ENCODE measurements around the gene RAD51B. TPM values are rescaled to one million over a fixed set of nuclear protein-coding genes. Genes with fewer than 3 reads are reported as not detected.

Gene RAD51B
- total and polyA plus RNA-seq, 9 of the 15 experiments (the other 6 are each of a cell fraction or from before 2014, with no cell fraction given), result 8.5 to 17.3 (median 11.3) TPM

DNA sequence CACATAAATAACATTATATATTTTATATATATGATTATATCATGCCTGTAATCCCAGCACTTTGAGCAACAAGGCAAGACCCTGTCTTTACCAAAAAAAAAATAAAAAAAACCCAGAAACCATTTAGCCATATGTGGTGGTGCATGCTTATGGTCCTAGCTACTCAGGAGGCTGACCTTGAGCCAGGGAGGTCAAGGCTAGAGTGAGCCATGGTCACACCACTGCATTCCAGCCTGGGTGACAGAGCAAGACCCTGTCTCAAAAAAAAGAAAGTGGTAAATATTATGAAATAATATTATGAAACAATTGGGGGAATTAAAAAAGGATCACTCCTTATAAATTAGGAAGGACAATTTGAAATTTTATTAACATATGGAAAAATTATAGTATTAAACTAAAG, 16.0 kb downstream of the RAD51B start:
- Histone ChIP-seq H3K36me3 (ENCODE audit: control insufficient read depth, insufficient read depth, low read length) (peaks cover 16% of the 10 kb centered on the region; the same call in 1 of the 3 replicates), H3K9me1 (ENCODE audit: control insufficient read depth, insufficient read depth, low read length) (no peaks in the 10 kb centered on the region), H3K79me2 (ENCODE audit: control insufficient read depth, insufficient read depth, low read length) (no peaks in the 10 kb centered on the region), H3K9me3 (replicated peaks; ENCODE audit: control insufficient read depth, insufficient read depth, low read depth, low read length) (no peaks in the 10 kb centered on the region), H3K4me3 (no peak overlapping the region), H4K20me1 (replicated peaks; ENCODE audit: control insufficient read depth, insufficient read depth, low read length) (no peaks in the 10 kb centered on the region), H2AFZ (ENCODE audit: low read depth, low read length) (no peak overlapping the region), H3K9ac (ENCODE audit: insufficient read depth in 1 of 2, low read depth in 2 of 2, low read length in 2 of 2) (no peak overlapping the region), H3K27me3 (ENCODE audit: control insufficient read depth in 2 of 2, insufficient read depth in 2 of 2, low read length in 2 of 2) (no peaks in the 10 kb centered on the region), H3K4me2 (ENCODE audit: insufficient read depth, low read length) (no peak overlapping the region), H3K4me1 (replicated peaks in 1 of 2; ENCODE audit: control insufficient read depth in 2 of 2, insufficient read depth in 2 of 2, low read length in 2 of 2) (no peaks in the 10 kb centered on the region), H3K27ac (ENCODE audit: extremely low read depth, low read depth, low read length) (no peak overlapping the region)
- no TSS peak for BruUV-seq (replicated peaks)
- intact Hi-C loops (cut with micrococcal nuclease) (no loop called here), in situ Hi-C loops (cut with MboI) (no loop called here)
- CTCF ChIA-PET (ENCODE audit: low intra/inter-chr PET ratio), result no interaction called here
- DNase-seq (ENCODE audit: extremely low read depth in 1 of 4, low spot score in 3 of 4) (no peak), FAIRE-seq (no peak), ATAC-seq (no peak)
- POLR2A ChIA-PET, result no interaction called here
- TF ChIP-seq ZNF232 (CRISPR knock-in tag; IDR thresholded peaks at IDR 0.05) (no peak), PHF20 (IDR thresholded peaks at IDR 0.05; ENCODE audit: partially characterized antibody) (no peak), NFXL1 (CRISPR knock-in tag; IDR thresholded peaks at IDR 0.05) (no peak), KLF13 (tag; IDR thresholded peaks at IDR 0.05; ENCODE audit: borderline replicate concordance, low read depth) (no peak), KDM2B (CRISPR knock-in tag; IDR thresholded peaks at IDR 0.05) (no peak), ZNF436 (CRISPR knock-in tag; IDR thresholded peaks at IDR 0.05) (no peak), ZNF77 (CRISPR knock-in tag; IDR thresholded peaks at IDR 0.05) (no peak), HNRNPH1 (optimal IDR thresholded peaks at IDR 0.05; ENCODE audit: low read depth, low read length) (no peak), RBM14 (IDR thresholded peaks at IDR 0.05; ENCODE audit: borderline replicate concordance, insufficient read depth, low read depth, low read length) (no peak), KLF1 (tag; IDR thresholded peaks at IDR 0.05) (no peak), NFE2L1 (tag; IDR thresholded peaks at IDR 0.05; ENCODE audit: borderline replicate concordance, low read depth) (no peak), ZNF384 (IDR thresholded peaks at IDR 0.05; ENCODE audit: low read depth, low read length) (no peak), SIRT6 (IDR thresholded peaks at IDR 0.05; ENCODE audit: low read depth, low read length) (no peak)
- TF ChIP-seq, protein P1, sequence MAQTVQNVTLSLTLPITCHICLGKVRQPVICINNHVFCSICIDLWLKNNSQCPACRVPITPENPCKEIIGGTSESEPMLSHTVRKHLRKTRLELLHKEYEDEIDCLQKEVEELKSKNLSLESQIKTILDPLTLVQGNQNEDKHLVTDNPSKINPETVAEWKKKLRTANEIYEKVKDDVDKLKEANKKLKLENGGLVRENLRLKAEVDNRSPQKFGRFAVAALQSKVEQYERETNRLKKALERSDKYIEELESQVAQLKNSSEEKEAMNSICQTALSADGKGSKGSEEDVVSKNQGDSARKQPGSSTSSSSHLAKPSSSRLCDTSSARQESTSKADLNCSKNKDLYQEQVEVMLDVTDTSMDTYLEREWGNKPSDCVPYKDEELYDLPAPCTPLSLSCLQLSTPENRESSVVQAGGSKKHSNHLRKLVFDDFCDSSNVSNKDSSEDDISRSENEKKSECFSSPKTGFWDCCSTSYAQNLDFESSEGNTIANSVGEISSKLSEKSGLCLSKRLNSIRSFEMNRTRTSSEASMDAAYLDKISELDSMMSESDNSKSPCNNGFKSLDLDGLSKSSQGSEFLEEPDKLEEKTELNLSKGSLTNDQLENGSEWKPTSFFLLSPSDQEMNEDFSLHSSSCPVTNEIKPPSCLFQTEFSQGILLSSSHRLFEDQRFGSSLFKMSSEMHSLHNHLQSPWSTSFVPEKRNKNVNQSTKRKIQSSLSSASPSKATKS (CRISPR knock-in tag; IDR thresholded peaks at IDR 0.05), result no peak

All from K562 (cell line).